ENCODE data around the gene CCL11. TPM values are rescaled to one million over a fixed set of nuclear protein-coding genes. Genes with fewer than 3 reads are reported as not detected.

CCL11 gene
- total RNA-seq, 2 experiments from 2014 or later: not detected

GRCh38 chr17:34314279-34314678, 28.7 kb downstream of the CCL11 start:
- TF ChIP-seq, protein P1, sequence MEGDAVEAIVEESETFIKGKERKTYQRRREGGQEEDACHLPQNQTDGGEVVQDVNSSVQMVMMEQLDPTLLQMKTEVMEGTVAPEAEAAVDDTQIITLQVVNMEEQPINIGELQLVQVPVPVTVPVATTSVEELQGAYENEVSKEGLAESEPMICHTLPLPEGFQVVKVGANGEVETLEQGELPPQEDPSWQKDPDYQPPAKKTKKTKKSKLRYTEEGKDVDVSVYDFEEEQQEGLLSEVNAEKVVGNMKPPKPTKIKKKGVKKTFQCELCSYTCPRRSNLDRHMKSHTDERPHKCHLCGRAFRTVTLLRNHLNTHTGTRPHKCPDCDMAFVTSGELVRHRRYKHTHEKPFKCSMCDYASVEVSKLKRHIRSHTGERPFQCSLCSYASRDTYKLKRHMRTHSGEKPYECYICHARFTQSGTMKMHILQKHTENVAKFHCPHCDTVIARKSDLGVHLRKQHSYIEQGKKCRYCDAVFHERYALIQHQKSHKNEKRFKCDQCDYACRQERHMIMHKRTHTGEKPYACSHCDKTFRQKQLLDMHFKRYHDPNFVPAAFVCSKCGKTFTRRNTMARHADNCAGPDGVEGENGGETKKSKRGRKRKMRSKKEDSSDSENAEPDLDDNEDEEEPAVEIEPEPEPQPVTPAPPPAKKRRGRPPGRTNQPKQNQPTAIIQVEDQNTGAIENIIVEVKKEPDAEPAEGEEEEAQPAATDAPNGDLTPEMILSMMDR (conservative IDR thresholded peaks at IDR 0.05; ENCODE audit: low read length): no peak
- no peak for TF ChIP-seq EZH2phosphoT487 (IDR thresholded peaks at IDR 0.05; ENCODE audit: borderline replicate concordance, low read depth, low read length)
- H3K9me3 ChIP-seq (ENCODE audit: low read length): no peaks in the 10 kb centered on the region
- DNase-seq (ENCODE audit: low spot score): peak; percentile 1
- no peaks in the 10 kb centered on the region for H3K79me2 ChIP-seq (ENCODE audit: insufficient read depth, low read depth, low read length)
- no peak overlapping the region for H3K4me3 ChIP-seq (ENCODE audit: low read depth, low read length, poor library complexity, severe bottlenecking)
- no peak overlapping the region for H3K4me2 ChIP-seq (ENCODE audit: low read length)
- POLR2A ChIA-PET: no interaction called here
- no TSS peak for BruUV-seq (replicated peaks)
- H3K36me3 ChIP-seq (ENCODE audit: insufficient read depth, low read length): no peaks in the 10 kb centered on the region
- no peaks in the 10 kb centered on the region for H4K20me1 ChIP-seq (ENCODE audit: insufficient read depth, low read length)
- intact Hi-C loops (cut with micrococcal nuclease; ENCODE audit: unreplicated experiment): no loop called here
- CTCF ChIA-PET (ENCODE audit: unreplicated experiment): no interaction called here
- no peaks in the 10 kb centered on the region for H3K9me2 ChIP-seq (ENCODE audit: insufficient read depth, low read length)
- H3K27ac ChIP-seq (ENCODE audit: low read depth, low read length, poor library complexity, severe bottlenecking): no peak overlapping the region
- no peak overlapping the region for H2AFZ ChIP-seq (ENCODE audit: low read length)
- no peaks in the 10 kb centered on the region for H3K4me1 ChIP-seq (ENCODE audit: insufficient read depth, low read length, poor library complexity, severe bottlenecking)

GRCh38 chr17:34318474-34318873, 32.9 kb downstream of the CCL11 start:
- H3K27ac ChIP-seq (ENCODE audit: low read depth, low read length, poor library complexity, severe bottlenecking): no peak overlapping the region
- no peaks in the 10 kb centered on the region for H3K9me3 ChIP-seq (ENCODE audit: low read length)
- intact Hi-C loops (cut with micrococcal nuclease; ENCODE audit: unreplicated experiment): loop anchor here (2.0 kb wide), 1 partner anchor 42 kb away; no protein-coding TSS in a partner anchor
- H4K20me1 ChIP-seq (ENCODE audit: insufficient read depth, low read length): no peaks in the 10 kb centered on the region
- H3K4me2 ChIP-seq (ENCODE audit: low read length): no peak overlapping the region
- H3K9me2 ChIP-seq (ENCODE audit: insufficient read depth, low read length): no peaks in the 10 kb centered on the region
- no TSS peak for BruUV-seq (replicated peaks)
- no peaks in the 10 kb centered on the region for H3K4me1 ChIP-seq (ENCODE audit: insufficient read depth, low read length, poor library complexity, severe bottlenecking)
- peak; percentile 49 for DNase-seq (ENCODE audit: low spot score)
- H3K79me2 ChIP-seq (ENCODE audit: insufficient read depth, low read depth, low read length): no peaks in the 10 kb centered on the region
- TF ChIP-seq, protein P1 (conservative IDR thresholded peaks at IDR 0.05; ENCODE audit: low read length): peak; percentile 74
- no peak for TF ChIP-seq EZH2phosphoT487 (IDR thresholded peaks at IDR 0.05; ENCODE audit: borderline replicate concordance, low read depth, low read length)
- no peaks in the 10 kb centered on the region for H3K36me3 ChIP-seq (ENCODE audit: insufficient read depth, low read length)
- ChIA-PET POLR2A (no interaction called here), CTCF (ENCODE audit: unreplicated experiment) (no interaction called here)
- no peak overlapping the region for H3K4me3 ChIP-seq (ENCODE audit: low read depth, low read length, poor library complexity, severe bottlenecking)
- no peak overlapping the region for H2AFZ ChIP-seq (ENCODE audit: low read length)

DNA sequence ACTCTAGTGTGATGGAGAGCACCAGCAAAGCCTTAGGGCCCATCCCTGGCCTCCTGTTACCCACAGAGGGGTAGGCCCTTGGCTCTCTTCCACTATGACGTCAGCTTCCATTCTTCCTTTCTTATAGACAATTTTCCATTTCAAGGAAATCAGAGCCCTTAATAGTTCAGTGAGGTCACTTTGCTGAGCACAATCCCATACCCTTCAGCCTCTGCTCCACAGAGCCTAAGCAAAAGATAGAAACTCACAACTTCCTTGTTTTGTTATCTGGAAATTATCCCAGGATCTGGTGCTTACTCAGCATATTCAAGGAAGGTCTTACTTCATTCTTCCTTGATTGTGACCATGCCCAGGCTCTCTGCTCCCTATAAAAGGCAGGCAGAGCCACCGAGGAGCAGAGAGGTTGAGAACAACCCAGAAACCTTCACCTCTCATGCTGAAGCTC, 33.5 kb downstream of the CCL11 start, which contains the start of gene CCL8:
Gene CCL8, plus strand, starts transcription at position 397 of the 445 bp plus-strand sequence. CDS start 67 bp downstream, outside the sequence.
- DNase-seq (ENCODE audit: low spot score): no peak
- Histone ChIP-seq H4K20me1 (ENCODE audit: insufficient read depth, low read length) (no peaks in the 10 kb centered on the region), H3K9me3 (ENCODE audit: low read length) (no peaks in the 10 kb centered on the region), H3K27ac (ENCODE audit: low read depth, low read length, poor library complexity, severe bottlenecking) (no peak within 1 kb of the TSS), H3K9me2 (ENCODE audit: insufficient read depth, low read length) (no peaks in the 10 kb centered on the region), H3K79me2 (ENCODE audit: insufficient read depth, low read depth, low read length) (no peaks in the 10 kb centered on the region), H3K36me3 (ENCODE audit: insufficient read depth, low read length) (no peaks in the 10 kb centered on the region), H2AFZ (ENCODE audit: low read length) (no peak within 1 kb of the TSS), H3K4me1 (ENCODE audit: insufficient read depth, low read length, poor library complexity, severe bottlenecking) (no peaks in the 10 kb centered on the region), H3K4me2 (ENCODE audit: low read length) (no peak within 1 kb of the TSS), H3K4me3 (ENCODE audit: low read depth, low read length, poor library complexity, severe bottlenecking) (no peak within 1 kb of the TSS)
- ChIA-PET CTCF (ENCODE audit: unreplicated experiment) (no interaction called here), POLR2A (no interaction called here)
- TF ChIP-seq EZH2phosphoT487 (IDR thresholded peaks at IDR 0.05; ENCODE audit: borderline replicate concordance, low read depth, low read length): no peak
- TF ChIP-seq, protein P1 (conservative IDR thresholded peaks at IDR 0.05; ENCODE audit: low read length): no peak
- no TSS peak for BruUV-seq (replicated peaks)
- intact Hi-C loops (cut with micrococcal nuclease; ENCODE audit: unreplicated experiment): loop anchor here (2.0 kb wide), 1 partner anchor 42 kb away; no protein-coding TSS in a partner anchor
